Measurements from ENCODE around the gene TMEM150C.

- no peak for TF ChIP-seq CTCF (IDR thresholded peaks at IDR 0.05)
- TF ChIP-seq POLR2A (IDR thresholded peaks at IDR 0.05), result no peak
Observed at GRCh38 chr4:82525307-82525911, 36.4 kb downstream of the TMEM150C start.

Measured in stomach (tissue), 4 donors.